HEK293T (cell line): ENCODE results near the gene ARHGAP8.

Experiments
- CTCF ChIA-PET: fragments of 350-600 bp; formaldehyde crosslinking; extraction: SDS; loops from one replicate; lab custom pipeline; 2021; ENCODE audit warnings: antibody characterized with exemption, inconsistent platforms; lab: Yijun Ruan, JAX
- POLR2A ChIA-PET: fragments of 350-600 bp; formaldehyde crosslinking; extraction: SDS; loops from one replicate; lab custom pipeline; 2020; ENCODE audit warnings: antibody characterized with exemption, inconsistent platforms; lab: Yijun Ruan, JAX
- DNase-seq: peaks from one replicate; pipeline ENCODE4 v3.0.0; 2012; ENCODE audit warnings: mixed read lengths; ENCODE audit errors: extremely low spot score
- ARNT ChIP-seq: fragments of 450-650 bp; IDR thresholded peaks from 2 replicates; pipeline ENCODE4 v1.6.1; 2017; ENCODE audit warnings: mild to moderate bottlenecking
- BHLHE40 ChIP-seq: fragments of 450-650 bp; IDR thresholded peaks from 2 replicates; pipeline ENCODE4 v1.6.1; 2016; ENCODE audit warnings: mild to moderate bottlenecking, moderate library complexity, borderline replicate concordance
- CTBP1 ChIP-seq: fragments of 450-650 bp; IDR thresholded peaks from 2 replicates; pipeline ENCODE4 v1.6.1; 2016; ENCODE audit warnings: borderline replicate concordance
- ELF4 ChIP-seq: fragments of 450-650 bp; IDR thresholded peaks from 2 replicates; pipeline ENCODE4 v1.6.1; 2017; ENCODE audit warnings: antibody characterized with exemption
- FOXA1 ChIP-seq: fragments of 450-650 bp; IDR thresholded peaks from 2 replicates; pipeline ENCODE4 v1.6.1; 2016; ENCODE audit warnings: mild to moderate bottlenecking
- FOXK2 ChIP-seq: fragments of 450-650 bp; IDR thresholded peaks from 2 replicates; pipeline ENCODE4 v1.6.1; 2016; ENCODE audit warnings: mild to moderate bottlenecking
- FOXM1 ChIP-seq: fragments of 450-650 bp; IDR thresholded peaks from 2 replicates; pipeline ENCODE4 v1.6.1; 2017; ENCODE audit warnings: mild to moderate bottlenecking, borderline replicate concordance
- HDGF ChIP-seq: fragments of 450-650 bp; IDR thresholded peaks from 2 replicates; pipeline ENCODE4 v1.6.1; 2017; ENCODE audit warnings: antibody characterized with exemption, borderline replicate concordance
- L3MBTL2 ChIP-seq: fragments of 450-650 bp; conservative IDR thresholded peaks from 2 replicates; pipeline ENCODE4 v1.6.1; 2016; ENCODE audit warnings: mild to moderate bottlenecking
- LEF1 ChIP-seq: fragments of 450-650 bp; IDR thresholded peaks from 2 replicates; pipeline ENCODE4 v1.6.1; 2017; ENCODE audit warnings: mild to moderate bottlenecking, borderline replicate concordance
- NFRKB ChIP-seq: fragments of 450-650 bp; IDR thresholded peaks from 2 replicates; pipeline ENCODE4 v1.6.1; 2016; ENCODE audit warnings: mild to moderate bottlenecking, moderate library complexity
- SP1 ChIP-seq: fragments of 450-650 bp; IDR thresholded peaks from 2 replicates; pipeline ENCODE4 v1.6.1; 2017
- SUZ12 ChIP-seq: fragments of 450-650 bp; IDR thresholded peaks from 2 replicates; pipeline ENCODE4 v1.6.1; 2016; ENCODE audit warnings: mild to moderate bottlenecking
- TARDBP ChIP-seq: fragments of 450-650 bp; IDR thresholded peaks from 2 replicates; pipeline ENCODE4 v1.6.1; 2016
- ZNF384 ChIP-seq: fragments of 450-650 bp; IDR thresholded peaks from 2 replicates; pipeline ENCODE4 v1.6.1; 2016
- TF ChIP-seq, protein P1 (sequence below): fragments of 450-650 bp; IDR thresholded peaks from 2 replicates; pipeline ENCODE4 v1.6.1; 2016

Gene ARHGAP8

DNA sequence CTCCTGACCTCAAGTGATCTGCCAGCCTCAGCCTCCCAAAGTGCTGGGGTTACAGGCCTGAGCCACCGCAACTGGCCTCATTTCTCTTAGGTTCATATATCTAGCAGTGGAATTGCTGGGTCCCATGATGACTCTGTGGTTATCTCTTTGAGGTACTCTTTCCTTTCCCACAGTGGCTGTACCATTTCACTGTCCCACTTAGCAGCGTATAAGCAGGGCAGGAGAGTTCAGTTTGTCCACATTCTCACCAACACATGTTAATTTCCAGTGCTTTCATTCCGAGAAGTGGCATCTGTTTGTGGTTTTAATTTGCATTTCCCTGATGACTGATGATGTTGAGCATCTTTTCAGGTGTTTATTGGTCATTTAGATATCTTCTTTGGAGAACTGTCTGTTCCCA, 34.0 kb upstream of the ARHGAP8 start:
- ChIA-PET POLR2A (interaction anchor here (0.6 to 1.3 kb wide), 2 partner anchors 13 to 15 kb away, joined by 3 to 4 read pairs; no protein-coding TSS in a partner anchor), CTCF (no interaction called here)
- DNase-seq: no peak
- TF ChIP-seq HDGF (no peak), ARNT (no peak), L3MBTL2 (no peak), LEF1 (no peak), FOXA1 (no peak), NFRKB (no peak), TARDBP (no peak), ZNF384 (no peak), FOXM1 (no peak), BHLHE40 (no peak), SUZ12 (no peak)
- TF ChIP-seq, protein P1, sequence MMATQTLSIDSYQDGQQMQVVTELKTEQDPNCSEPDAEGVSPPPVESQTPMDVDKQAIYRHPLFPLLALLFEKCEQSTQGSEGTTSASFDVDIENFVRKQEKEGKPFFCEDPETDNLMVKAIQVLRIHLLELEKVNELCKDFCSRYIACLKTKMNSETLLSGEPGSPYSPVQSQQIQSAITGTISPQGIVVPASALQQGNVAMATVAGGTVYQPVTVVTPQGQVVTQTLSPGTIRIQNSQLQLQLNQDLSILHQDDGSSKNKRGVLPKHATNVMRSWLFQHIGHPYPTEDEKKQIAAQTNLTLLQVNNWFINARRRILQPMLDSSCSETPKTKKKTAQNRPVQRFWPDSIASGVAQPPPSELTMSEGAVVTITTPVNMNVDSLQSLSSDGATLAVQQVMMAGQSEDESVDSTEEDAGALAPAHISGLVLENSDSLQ: no peak

DNA sequence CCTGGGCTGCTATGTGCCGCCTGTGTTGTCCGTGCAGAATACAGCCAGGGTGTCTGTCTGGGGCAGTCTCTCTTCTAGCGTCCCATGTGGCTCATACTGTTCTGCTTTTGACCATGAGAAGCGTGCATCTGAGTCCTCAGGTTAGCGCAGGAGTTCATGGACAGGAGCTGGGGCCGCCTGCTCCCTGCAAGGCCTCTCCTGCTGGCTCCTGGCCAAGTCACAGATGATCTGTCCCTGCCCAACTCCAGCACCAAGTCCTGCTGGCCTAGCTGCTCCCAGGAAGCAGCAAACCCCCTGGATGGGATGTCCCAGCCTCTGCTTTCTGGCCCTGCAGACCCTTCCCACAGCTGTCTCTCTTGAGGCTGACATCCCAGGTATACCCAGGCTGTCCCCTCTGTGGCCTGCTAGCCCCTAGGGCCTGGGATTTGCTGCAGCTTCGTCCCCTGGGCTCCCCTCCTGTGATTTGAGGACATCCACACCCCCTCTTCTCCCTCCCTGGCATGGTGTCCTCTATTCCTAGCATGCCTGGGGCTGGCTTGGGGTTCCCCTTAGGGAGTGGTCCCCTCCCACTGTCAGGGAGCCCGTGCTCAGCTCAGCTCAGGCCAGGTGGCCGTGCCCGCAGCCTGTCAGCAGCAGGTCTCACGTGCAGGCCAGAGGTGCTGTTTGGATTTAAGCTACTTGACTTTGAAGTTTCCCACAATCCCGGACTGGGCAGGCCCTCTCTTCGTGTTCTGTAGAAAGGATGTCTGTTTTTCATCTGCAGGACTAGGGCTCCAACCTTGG, 32.6 kb upstream of the ARHGAP8 start:
- no peak for DNase-seq
- TF ChIP-seq HDGF (no peak), ELF4 (no peak), SP1 (no peak), FOXA1 (no peak), CTBP1 (no peak)
- ChIA-PET POLR2A (interaction anchor here (0.8 to 1.3 kb wide), 2 partner anchors 17 to 33 kb away, joined by 3 to 4 read pairs; partner anchors contain the start of gene ARHGAP8), CTCF (interaction anchor here (0.6 to 0.9 kb wide), 2 partner anchors 17 to 35 kb away, joined by 3 read pairs; no protein-coding TSS in a partner anchor)

DNA sequence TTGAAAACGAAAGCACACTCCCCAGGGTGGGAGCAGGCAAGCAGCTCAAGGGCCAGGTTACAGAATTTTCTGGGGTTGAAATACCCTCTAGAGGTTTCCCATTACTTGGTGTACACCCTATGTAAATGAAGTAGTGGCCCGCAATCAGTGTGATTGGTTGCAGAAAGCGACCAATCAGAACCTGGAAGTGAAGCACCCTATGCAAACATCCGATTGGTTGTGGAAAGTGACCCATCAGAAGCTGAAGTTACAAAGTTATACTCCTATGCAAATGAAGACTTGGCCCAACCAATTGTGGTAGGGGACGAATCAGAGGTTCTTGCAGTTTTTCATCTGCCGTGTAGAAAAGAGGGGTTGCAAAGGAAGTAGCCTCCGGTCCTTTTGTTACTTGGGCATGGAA, 31.2 kb upstream of the ARHGAP8 start:
- CTCF ChIA-PET: no interaction called here
- DNase-seq: no peak
- POLR2A ChIA-PET: no interaction called here
- TF ChIP-seq FOXK2 (no peak), BHLHE40 (no peak), CTBP1 (no peak), LEF1 (no peak), TARDBP (no peak), SUZ12 (no peak), NFRKB (no peak), ZNF384 (no peak), ELF4 (no peak), ARNT (no peak), L3MBTL2 (no peak), FOXA1 (no peak), FOXM1 (no peak), HDGF (no peak), SP1 (no peak)
- TF ChIP-seq, protein P1: no peak

DNA sequence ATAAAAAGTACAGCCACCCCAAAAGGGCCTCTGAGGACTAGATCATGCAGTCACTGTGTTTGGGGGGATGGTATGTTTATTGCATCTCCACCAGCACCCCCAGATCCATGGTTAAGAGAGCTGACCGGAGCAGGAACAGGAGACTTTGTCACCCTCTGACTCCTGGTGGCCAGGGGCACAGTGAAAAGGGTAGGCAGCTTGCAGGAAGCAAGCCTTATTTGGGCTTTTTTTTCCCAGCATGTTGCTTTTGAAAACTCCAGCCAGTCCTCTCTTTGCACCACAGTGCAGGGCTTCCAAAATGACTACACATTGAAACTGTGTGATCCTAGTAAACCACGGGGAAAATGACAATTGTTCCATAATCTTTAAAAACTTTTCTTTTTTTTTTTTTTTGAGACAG, 29.8 kb upstream of the ARHGAP8 start:
- ChIA-PET CTCF (no interaction called here), POLR2A (no interaction called here)
- TF ChIP-seq FOXK2: no peak
- TF ChIP-seq, protein P1: no peak
- TF ChIP-seq TARDBP: no peak
- TF ChIP-seq FOXM1: no peak
- TF ChIP-seq ARNT: no peak
- no peak for TF ChIP-seq SUZ12
- TF ChIP-seq LEF1: no peak
- TF ChIP-seq NFRKB: no peak
- TF ChIP-seq BHLHE40: no peak
- TF ChIP-seq ELF4: no peak
- no peak for TF ChIP-seq CTBP1
- TF ChIP-seq HDGF: no peak
- no peak for TF ChIP-seq SP1
- TF ChIP-seq FOXA1: no peak
- no peak for DNase-seq

- no peak for TF ChIP-seq HDGF
- no peak for TF ChIP-seq BHLHE40
- TF ChIP-seq ZNF384: no peak
- no peak for TF ChIP-seq TARDBP
- no peak for TF ChIP-seq SP1
- no peak for TF ChIP-seq L3MBTL2
- no peak for TF ChIP-seq LEF1
- TF ChIP-seq, protein P1: no peak
- TF ChIP-seq FOXM1: no peak
- TF ChIP-seq FOXA1: no peak
- no peak for TF ChIP-seq SUZ12
- POLR2A ChIA-PET: no interaction called here
- peak; percentile 44 for DNase-seq
- CTCF ChIA-PET: no interaction called here
Measured at GRCh38 chr22:44723801-44724200, 28.6 kb upstream of the ARHGAP8 start.
